HG02840 (cell line): ENCODE results near the gene HOXD12.

ENCODE experiments used
- ATAC-seq: cut with Tn5 transposase; IDR thresholded peaks from one replicate; pipeline ENCODE4 v1.9.1; 2021; ENCODE audit warnings: mild to moderate bottlenecking, moderate library complexity, moderate number of reproducible peaks; ENCODE audit not compliant: unreplicated experiment, low FRiP score

Gene HOXD12

GRCh38 chr2:176117162-176117822 lies 17.7 kb downstream of the HOXD12 start:
- no peak for ATAC-seq

GRCh38 chr2:176117823-176118371 lies 18.3 kb downstream of the HOXD12 start:
- no peak for ATAC-seq

- ATAC-seq, result no peak
These were observed 19.2 kb downstream of the HOXD12 start for GRCh38 chr2:176118601-176119339.

GRCh38 chr2:176120364-176121189 lies 21.0 kb downstream of the HOXD12 start:
- no peak for ATAC-seq

- ATAC-seq, result no peak
These were observed 21.8 kb downstream of the HOXD12 start for GRCh38 chr2:176121190-176122051.

- no peak for ATAC-seq
These were observed 22.6 kb downstream of the HOXD12 start for GRCh38 chr2:176122052-176122682.

DNA sequence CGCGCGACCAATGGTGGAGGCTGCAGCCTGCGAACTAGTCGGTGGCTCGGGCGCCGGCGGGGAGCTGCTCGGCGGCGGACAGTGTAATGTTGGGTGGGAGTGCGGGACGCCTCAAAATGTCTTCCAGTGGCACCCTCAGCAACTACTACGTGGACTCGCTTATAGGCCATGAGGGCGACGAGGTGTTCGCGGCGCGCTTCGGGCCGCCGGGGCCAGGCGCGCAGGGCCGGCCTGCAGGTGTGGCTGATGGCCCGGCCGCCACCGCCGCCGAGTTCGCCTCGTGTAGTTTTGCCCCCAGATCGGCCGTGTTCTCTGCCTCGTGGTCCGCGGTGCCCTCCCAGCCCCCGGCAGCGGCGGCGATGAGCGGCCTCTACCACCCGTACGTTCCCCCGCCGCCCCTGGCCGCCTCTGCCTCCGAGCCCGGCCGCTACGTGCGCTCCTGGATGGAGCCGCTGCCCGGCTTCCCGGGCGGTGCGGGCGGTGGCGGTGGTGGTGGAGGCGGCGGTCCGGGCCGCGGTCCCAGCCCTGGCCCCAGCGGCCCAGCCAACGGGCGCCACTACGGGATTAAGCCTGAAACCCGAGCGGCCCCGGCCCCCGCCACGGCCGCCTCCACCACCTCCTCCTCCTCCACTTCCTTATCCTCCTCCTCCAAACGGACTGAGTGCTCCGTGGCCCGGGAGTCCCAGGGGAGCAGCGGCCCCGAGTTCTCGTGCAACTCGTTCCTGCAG lies 23.3 kb downstream of the HOXD12 start, which contains the start of gene HOXD9:
TSS of gene HOXD9 (plus strand) at position 37 of the 728 bp plus-strand sequence. CDS start at position 87, 50 bp downstream.
- ATAC-seq, result no peak

DNA sequence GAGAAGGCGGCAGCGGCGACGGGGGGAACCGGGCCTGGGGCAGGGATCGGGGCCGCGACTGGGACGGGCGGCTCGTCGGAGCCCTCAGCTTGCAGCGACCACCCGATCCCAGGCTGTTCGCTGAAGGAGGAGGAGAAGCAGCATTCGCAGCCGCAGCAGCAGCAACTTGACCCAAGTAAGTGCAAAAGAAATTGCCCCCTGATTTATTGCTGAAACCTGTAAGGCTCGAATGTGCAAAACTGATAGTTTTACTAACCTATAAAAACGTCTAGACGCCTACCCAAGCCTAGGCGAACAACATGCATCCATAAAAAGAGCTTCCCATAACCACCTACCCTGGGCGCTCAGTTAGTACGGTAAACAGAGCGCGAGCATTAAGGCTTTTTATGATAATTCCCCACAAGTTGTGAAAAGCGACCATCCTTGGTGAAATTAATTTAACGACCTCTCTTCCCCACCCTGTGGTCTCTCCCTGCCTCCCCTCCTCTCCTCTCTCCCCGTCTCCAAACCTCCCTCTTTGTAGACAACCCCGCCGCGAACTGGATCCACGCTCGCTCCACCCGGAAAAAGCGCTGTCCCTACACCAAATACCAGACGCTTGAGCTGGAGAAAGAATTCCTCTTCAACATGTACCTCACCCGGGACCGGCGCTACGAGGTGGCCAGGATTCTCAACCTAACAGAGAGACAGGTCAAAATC lies 24.0 kb downstream of the HOXD12 start:
- ATAC-seq, result no peak

DNA sequence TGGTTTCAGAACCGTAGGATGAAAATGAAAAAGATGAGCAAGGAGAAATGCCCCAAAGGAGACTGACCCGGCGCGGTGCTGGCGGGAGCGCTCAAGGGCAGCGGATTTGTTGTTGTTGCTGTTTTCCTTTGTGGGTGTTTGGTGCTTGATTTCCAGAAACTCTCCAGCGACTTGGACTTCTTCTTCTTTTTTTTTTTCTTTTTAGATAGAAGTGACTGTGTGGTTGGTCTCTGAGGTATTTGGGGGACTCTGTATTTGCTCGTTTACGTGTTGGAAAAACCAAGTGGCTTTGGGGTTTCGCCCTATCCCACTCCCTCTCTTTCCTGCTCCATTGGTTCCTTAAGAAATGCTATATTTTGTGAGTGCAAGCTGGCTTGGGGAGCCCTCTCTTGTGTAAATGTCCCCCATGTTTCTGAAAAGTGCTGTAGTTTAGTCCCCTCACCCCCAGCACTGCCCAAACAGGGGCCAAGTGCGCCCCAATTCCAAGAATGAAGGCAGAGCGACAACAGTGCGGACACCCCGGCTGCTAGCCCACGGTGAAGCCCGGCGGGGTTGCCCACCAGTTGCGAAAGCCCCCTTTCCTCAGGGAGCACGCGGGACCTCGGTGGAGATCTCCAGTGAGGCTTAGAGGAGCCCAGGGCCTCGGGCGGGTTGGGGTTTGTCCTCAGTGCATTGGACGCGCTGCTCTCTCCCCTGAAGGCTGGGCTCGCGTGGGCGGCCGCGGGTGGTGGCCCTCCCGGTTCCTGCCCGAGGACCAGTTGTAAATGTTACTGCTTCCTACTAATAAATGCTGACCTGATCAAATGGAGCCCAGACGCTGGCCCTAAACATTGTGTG lies 24.7 kb downstream of the HOXD12 start:
- no peak for ATAC-seq

- no peak for ATAC-seq
These were observed 25.6 kb downstream of the HOXD12 start for GRCh38 chr2:176124947-176125771.

DNA sequence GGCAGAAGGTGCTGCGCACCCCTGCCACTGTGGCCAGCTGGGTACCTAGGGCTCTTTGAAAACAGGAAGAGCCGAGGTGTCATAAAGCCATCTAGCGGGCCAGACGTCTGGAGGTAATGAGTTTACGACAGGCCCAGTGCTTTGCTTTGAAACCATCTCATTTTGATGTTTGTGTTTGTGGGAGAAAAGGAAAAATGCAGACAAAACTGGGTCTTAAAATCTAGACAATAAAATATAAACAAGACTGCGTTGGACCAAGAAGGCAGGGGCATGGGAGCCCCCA lies 26.1 kb downstream of the HOXD12 start:
- no peak for ATAC-seq

DNA sequence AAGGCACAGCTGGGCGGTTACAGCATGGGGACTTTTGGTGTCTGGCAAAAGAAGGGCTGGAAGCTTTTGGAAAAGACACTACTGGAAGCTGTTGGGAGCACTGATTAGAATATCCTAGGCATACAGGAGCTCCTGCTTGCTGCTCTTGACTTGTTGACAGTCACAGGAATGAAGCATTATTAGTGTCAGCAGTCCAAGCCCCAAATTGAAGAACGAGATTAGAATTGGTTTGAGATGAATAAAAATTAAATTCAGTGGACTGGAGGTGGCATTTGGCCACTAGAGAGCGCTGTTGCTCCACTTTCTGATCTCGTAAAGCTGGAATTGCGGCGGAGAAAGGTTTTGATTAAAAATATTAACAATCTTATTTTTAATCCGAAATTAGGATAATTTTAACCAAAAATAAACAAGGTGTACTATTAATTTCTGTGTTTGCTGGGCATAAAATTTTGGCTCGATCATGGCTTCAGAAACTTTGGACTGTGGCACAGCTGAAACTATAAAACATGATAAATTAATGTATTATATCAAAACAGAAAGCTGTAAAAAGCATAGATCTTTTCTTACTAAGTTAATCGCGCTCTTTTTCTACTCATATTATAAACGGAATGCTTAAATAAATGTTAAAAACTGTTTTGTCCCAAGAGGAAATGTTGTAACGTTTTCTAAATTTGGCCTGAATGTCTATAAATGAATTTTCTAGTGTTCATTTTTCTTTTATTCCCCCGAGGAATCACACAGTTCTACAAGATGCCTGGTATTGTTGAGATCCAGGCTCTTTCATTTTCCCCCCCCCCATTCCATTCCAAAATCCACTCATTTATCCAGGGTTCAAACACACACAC lies 27.6 kb downstream of the HOXD12 start:
- no peak for ATAC-seq

- ATAC-seq, result no peak
These were observed 28.1 kb downstream of the HOXD12 start for GRCh38 chr2:176127774-176128072.

DNA sequence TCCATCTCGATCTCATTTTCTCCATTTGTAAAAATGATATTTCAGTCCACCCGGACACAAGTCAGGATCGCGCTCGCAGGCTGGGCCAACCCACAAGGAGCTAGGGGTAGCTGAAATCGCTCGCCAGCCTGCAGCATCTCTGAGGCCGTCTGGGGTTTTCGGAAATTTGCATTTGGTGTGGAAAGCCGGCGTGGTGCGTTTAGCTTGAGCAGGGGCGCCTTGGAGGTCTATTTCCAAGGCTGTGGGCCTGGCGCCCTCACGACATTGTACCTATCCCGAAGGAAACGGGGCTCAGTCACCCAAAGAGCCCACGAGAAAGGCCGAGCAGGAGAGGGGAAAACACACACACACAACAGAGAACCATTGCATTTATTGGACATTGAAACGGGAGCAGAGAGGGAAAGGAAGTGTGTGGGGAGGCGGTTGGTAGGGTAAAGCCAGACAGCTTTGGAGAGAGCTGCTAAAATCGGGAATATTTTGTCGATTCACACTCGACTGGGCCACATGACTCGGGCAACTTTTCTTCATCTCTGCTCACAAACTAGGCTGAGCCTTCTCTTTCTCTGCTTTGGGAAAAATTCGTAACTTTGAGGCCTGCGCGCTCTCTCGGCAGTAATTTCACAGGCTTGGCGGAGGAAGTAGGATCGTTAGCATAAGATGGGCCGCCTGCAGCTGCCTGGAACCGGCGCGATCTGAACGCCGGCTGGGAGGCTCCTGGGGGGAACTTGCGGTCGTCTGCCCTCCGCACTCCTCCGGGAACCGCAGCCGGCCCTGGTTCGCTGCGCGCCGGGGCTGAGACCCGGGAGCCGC lies 28.8 kb downstream of the HOXD12 start:
- ATAC-seq, result no peak
